HPDE6-E6E7 (cell line): Measurements from ENCODE around the gene CHRNB2.

Source experiments
- DNase-seq: peaks from one replicate; pipeline ENCODE4 v3.0.0; 2011; ENCODE audit warnings: missing footprints; ENCODE audit errors: extremely low spot score

The CHRNB2 gene

GRCh38 chr1:154553056-154554030, 14.2 kb upstream of the CHRNB2 start:
- no peak for DNase-seq

- DNase-seq: no peak
Measured at GRCh38 chr1:154556422-154556821, 11.2 kb upstream of the CHRNB2 start.

DNA sequence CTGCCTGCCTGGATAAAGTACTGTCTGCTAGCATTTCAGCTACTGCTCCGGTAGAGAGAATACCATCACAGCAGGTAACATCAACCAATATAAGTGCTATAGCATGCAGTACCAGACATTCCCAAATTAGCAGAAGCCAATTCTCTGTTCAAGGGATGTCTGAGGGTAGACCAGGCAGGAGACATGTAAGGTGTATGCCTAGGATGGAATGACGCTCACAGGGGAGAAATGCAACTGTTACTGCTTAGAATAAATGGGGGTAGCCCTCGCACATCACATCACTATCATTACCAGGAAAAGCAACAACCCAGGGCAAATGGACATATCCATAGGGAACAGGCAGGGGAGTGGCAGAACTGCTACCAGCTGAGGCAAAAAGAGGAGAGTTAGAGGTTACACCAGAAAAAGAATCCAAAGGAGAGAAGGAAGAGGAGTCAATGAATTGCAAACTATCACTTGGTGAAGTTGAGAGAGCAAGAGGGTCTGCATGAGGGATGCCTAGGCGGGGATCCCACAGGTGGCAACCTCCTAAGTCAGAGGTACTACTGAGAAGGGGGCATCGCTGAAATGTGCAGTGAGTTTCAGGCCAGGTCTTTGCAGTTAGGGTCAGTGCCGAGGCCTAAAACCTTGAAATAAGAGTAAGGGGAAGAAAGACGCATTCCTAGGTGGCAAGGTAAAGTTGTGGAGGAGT, 10.2 kb upstream of the CHRNB2 start:
- no peak for DNase-seq

DNA sequence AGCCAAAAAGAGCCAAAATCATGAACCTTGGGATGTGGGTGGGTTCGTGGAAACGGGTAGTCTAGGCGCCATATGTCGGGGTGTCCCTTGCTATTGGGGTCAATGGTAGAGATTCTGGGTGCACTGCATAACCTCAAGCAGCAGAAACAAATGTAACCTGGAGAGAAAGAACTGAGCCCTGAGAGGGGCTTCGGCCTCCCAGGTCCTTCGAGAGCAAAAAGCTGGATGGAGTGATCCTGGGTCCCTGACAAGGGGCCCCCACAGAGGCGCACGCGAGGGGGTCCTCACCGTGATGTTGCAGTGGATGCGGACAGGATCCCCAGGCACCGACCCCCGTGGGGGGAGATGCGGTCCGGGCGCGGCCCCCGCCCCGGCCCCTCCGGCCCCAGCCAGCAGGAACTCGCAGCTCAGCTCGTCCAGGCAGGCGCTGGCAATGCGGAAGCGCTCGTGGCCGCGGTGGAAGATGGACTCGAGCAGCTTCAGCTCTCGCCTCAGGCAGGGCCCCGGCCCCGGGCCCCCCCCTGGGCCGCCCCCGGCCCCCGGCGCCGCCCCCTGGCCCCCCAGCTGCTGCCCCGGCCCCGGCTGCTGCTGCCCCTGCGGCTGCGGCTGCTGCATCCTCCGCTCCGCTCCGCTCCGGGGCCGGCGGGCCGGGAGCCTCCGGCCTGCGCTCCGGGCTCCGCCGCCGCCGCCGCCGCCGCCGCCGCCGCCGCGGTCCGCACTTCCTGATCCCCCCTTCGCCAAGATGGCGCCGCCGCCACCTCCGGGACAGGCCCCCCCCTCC, 9.4 kb upstream of the CHRNB2 start, which contains the start of gene UBE2Q1:
Gene UBE2Q1, minus strand, starts transcription at position 724 of the 781 bp plus-strand sequence. Its CDS starts 109 bp downstream, at position 615.
- no peak for DNase-seq

GRCh38 chr1:154558720-154559465, 8.7 kb upstream of the CHRNB2 start:
- DNase-seq: peak; percentile 93

GRCh38 chr1:154559466-154560044, 8.0 kb upstream of the CHRNB2 start:
- peak; percentile 69 for DNase-seq

DNA sequence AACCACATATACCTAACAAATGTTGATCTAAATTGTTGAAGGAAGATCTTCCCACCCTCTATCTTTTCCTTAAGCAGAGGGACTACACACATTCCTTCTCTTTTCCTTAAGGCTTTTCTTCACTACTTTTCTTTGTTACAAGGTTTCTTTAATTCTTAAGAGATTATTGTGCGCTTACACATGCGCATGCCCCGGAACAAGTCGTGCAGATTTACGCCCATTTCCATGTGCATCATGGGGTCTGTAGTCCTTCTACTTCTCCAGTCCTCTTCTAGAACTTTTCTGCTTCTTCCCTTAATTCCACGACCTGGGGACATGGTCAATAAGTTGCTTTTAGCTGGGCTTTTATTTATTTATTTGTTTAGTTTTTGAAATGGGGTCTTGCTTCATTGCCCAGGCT, 1.7 kb upstream of the CHRNB2 start:
- DNase-seq: no peak

- no peak for DNase-seq
Measured at GRCh38 chr1:154568157-154568815, 708 bp downstream of the CHRNB2 start.

DNA sequence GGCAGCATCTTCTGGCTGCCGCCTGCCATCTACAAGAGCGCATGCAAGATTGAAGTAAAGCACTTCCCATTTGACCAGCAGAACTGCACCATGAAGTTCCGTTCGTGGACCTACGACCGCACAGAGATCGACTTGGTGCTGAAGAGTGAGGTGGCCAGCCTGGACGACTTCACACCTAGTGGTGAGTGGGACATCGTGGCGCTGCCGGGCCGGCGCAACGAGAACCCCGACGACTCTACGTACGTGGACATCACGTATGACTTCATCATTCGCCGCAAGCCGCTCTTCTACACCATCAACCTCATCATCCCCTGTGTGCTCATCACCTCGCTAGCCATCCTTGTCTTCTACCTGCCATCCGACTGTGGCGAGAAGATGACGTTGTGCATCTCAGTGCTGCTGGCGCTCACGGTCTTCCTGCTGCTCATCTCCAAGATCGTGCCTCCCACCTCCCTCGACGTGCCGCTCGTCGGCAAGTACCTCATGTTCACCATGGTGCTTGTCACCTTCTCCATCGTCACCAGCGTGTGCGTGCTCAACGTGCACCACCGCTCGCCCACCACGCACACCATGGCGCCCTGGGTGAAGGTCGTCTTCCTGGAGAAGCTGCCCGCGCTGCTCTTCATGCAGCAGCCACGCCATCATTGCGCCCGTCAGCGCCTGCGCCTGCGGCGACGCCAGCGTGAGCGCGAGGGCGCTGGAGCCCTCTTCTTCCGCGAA, 3.8 kb downstream of the CHRNB2 start:
- no peak for DNase-seq

- no peak for DNase-seq
Measured at GRCh38 chr1:154571964-154572288, 4.3 kb downstream of the CHRNB2 start.

DNA sequence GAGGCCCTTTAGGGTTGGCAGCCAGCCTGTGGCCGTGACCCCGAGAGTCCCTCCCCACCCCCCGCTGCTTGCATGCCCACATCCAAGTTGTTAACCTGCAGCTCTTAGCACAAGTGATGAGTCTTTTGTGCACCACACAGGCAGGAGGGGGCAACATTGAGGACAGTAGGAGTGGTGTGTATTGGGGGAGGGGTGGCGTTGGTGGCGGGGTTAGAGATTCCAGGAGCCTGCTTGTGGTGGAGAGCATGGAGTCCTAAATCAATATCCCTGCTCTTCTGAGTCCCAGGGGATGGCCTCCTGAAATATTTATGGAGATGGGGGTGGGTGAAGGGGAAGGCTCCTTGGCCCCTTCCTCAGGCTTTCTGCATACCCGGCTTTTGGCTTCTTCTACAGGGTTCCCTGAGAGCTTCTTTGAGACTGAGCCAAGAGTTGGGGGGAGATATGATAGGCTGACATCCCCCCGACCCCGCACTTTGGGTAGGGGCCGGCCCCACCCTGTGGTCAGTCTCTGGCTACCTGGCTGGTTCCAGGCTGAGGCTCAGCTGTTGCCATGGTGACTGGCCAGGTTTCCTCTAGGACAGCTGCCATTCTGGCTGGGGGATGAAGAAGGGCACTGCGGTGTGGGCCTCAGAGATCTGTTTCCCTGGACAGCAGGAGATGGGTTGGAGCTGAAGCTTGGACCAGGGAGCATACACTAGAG, 5.0 kb downstream of the CHRNB2 start:
- DNase-seq: no peak

DNA sequence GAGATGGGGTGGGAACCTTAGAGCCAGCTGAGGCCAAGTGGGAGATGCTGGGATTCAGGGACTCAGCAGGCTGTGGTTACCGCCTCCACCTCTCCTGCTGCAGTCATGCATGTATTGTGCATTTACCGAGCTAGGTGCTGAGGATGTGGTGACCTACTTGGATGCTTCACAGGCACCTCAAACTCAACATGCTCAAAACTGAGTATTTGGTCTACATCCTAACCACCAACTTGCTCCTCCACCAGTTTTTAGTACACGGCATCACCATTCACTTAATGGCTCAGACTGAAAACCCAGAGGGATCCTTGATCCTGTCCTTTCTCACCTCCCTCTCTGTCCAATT, 5.6 kb downstream of the CHRNB2 start:
- no peak for DNase-seq

DNA sequence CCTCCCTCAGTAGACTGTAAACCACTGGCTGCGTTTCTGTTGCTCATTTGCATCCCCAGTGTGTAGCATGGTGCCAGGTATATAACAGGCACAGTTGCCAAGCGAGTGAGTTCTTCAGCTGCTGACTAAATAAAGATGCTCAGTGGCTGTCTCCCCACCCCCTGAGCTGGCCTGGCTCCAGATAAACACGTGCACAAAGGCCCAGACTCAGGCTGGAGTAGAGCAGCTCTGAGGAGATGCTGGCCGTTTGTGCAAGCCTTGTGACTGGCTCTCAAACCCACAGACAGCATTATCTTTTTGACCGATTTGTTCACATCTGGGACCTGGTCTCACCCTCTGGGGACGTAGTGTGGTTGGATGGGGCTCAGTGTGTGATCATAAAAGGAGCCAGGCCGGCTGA, 7.1 kb downstream of the CHRNB2 start:
- DNase-seq: no peak

- no peak for DNase-seq
Measured at GRCh38 chr1:154575147-154575927, 7.8 kb downstream of the CHRNB2 start.

GRCh38 chr1:154575951-154576566, 8.5 kb downstream of the CHRNB2 start:
- DNase-seq: no peak

DNA sequence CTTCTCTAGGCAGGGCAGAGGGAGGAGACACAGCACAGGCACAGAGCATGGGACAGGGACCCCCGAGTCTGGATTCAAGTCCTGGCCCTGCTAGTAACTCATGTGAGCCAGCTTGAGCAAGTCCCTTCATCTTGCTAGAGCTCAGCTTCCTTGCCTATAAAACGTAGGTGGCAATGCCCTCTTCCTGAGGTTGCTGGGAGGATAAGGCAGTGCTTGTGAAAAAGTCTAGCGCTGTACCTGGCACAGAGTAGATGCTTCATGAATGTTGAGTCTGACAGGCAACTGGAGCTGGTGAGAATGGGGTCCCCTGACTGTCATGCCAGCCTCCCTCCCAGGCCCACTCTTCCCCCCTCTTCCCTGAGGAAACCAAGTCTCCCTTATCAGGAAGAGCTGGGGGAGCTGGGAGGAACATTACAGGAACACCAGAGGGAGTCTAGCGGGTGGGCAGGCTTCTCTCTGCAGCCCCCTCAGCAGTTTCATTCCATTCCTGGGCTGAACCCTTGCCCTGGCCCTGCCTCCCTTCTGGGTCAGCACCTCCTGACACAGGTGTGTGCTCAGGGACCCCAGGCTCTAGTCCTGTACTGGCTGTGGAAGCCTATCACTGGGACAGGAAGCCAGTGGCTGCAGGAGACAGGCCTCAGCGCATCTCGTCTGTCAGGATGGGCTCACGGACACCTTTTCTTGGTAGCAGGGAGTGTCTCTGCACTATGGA, 9.9 kb downstream of the CHRNB2 start:
- no peak for DNase-seq

DNA sequence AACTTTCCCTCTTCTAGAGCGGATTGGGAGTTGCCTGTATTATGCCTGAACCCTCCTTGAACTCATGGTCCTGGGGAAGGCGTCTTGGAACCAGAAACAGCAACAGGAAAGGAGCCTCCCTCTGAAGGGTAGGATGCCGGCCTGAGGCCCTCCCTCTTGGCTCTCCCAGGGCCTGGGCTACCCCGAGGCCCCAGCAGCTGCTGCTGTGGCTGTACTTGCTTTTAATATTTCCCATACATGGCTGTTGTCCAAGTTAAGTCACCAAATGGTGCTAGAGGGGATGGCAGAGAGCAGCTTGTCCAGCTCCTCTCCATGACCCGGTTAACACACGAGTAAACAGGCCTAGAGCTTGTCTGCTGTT, 10.5 kb downstream of the CHRNB2 start:
- DNase-seq: no peak

GRCh38 chr1:154579374-154579773, 11.8 kb downstream of the CHRNB2 start:
- DNase-seq: no peak
